ENCODE data around the gene AGPAT2. TPM values are rescaled to one million over a fixed set of nuclear protein-coding genes. Genes with fewer than 3 reads are reported as not detected.

AGPAT2 gene
- total and polyA plus RNA-seq, 2 of the 4 experiments (the other 2 are of a cell fraction) = 16.1 to 39.5 TPM

DNA sequence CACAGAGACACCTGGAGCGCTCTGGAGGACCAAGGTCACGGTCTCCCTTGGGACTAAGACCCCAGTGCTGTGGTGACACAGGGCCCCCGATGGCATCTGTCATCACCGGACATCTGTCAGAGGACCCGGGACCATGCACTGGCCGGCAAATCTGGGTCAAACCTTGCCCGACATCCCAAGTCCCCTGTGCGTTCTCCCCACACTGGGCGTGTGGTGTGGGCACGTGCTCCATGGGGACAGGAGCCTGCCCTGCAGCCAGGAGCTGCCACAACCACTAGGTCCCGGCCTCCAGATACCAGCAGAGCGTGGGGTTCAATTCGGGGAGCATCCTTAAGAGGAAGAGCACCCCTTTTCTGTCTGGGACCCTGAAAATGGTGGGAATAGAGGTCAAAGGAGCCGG is 3.5 kb downstream of the AGPAT2 start:
- in situ Hi-C loops (cut with MboI; ENCODE audit: low sequenced_read_pairs) = no loop called here
- no TSS peak for BruUV-seq (replicated peaks)
- dilution Hi-C loops (cut with HindIII; ENCODE audit: low sequenced_read_pairs, unreplicated experiment) = no loop called here
- H3K79me1 ChIP-seq (ENCODE audit: low read depth in 1 of 2, low read length in 2 of 2) = peaks cover 18 to 47% of the 10 kb centered on the region in 2 experiments
- H2AK9ac ChIP-seq (replicated peaks; ENCODE audit: low read depth, low read length, poor library complexity) = no peak overlapping the region
- no peak overlapping the region for H3K27ac ChIP-seq (ENCODE audit: insufficient read depth, low read length)
- H3K23ac ChIP-seq (ENCODE audit: low read depth, low read length) = no peak overlapping the region
- no peaks in the 10 kb centered on the region for H3K9me3 ChIP-seq (ENCODE audit: control insufficient read depth, insufficient read depth, low read length)
- H3K14ac ChIP-seq (replicated peaks; ENCODE audit: low read depth, low read length) = no peak overlapping the region
- ChIA-PET CTCF (no interaction called here), POLR2A (ENCODE audit: unreplicated experiment) (no interaction called here)
- ATAC-seq (ENCODE audit: low read depth) (no peak), DNase-seq (no peak)
- intact Hi-C loops (cut with micrococcal nuclease) = no loop called here
- no peak overlapping the region for H4K91ac ChIP-seq (ENCODE audit: insufficient read depth, low read depth, low read length)
- H3K9ac ChIP-seq (ENCODE audit: low read depth, low read length) = no peak overlapping the region
- H4K5ac ChIP-seq (ENCODE audit: low read depth, low read length) = no peak overlapping the region
- 89% methylated on average over 11 of the region's 14 CpGs; no CpG with 5 or more reads in 1 of the 2 experiments for WGBS, 2 experiments (ENCODE audit: extremely low coverage in 2 of 2, insufficient read length in 1 of 2)
- H2BK15ac ChIP-seq (ENCODE audit: low read depth, low read length) = no peak overlapping the region
- H3K4ac ChIP-seq (ENCODE audit: low read depth, low read length) = no peak overlapping the region
- H3K9me1 ChIP-seq (ENCODE audit: insufficient read depth, low read length) = no peaks in the 10 kb centered on the region
- no peak overlapping the region for H2AFZ ChIP-seq (replicated peaks; ENCODE audit: low read length, poor library complexity)
- H2AK5ac ChIP-seq (ENCODE audit: low read depth, low read length) = no peak overlapping the region
- no peak overlapping the region for H3K56ac ChIP-seq (ENCODE audit: extremely low read depth, insufficient read depth, low read length)
- H2BK5ac ChIP-seq (ENCODE audit: low read depth, low read length, poor library complexity, severe bottlenecking) = no peak overlapping the region
- H3K4me1 ChIP-seq (ENCODE audit: control insufficient read depth, insufficient read depth, low read length) = peaks cover 4% of the 10 kb centered on the region
- TF ChIP-seq NFE2L2 (IDR thresholded peaks at IDR 0.05; ENCODE audit: low read depth, low read length) (no peak), MXI1 (IDR thresholded peaks at IDR 0.05; ENCODE audit: borderline replicate concordance, low read depth, low read length) (no peak), CEBPB (IDR thresholded peaks at IDR 0.05; ENCODE audit: low read depth, low read length) (no peak), RAD21 (IDR thresholded peaks at IDR 0.05; ENCODE audit: low read length) (no peak), MAFK (IDR thresholded peaks at IDR 0.05; ENCODE audit: low read depth, low read length) (no peak), MAZ (IDR thresholded peaks at IDR 0.05; ENCODE audit: borderline replicate concordance, low read depth, low read length) (no peak), FOS (IDR thresholded peaks at IDR 0.05; ENCODE audit: low read depth, low read length) (no peak), CTCF (conservative IDR thresholded peaks at IDR 0.05; ENCODE audit: low read depth, low read length) (no peak), SMC3 (IDR thresholded peaks at IDR 0.05; ENCODE audit: low read depth, low read length) (no peak), USF2 (IDR thresholded peaks at IDR 0.05; ENCODE audit: low read depth, low read length) (no peak), CHD1 (IDR thresholded peaks at IDR 0.05; ENCODE audit: low read depth, low read length) (no peak)
- no peak overlapping the region for H3K4me3 ChIP-seq (ENCODE audit: insufficient read depth, low read depth, low read length)
- no peak overlapping the region for H4K8ac ChIP-seq (ENCODE audit: low read depth in 2 of 2, low read length in 2 of 2)
- H3K27me3 ChIP-seq (ENCODE audit: control insufficient read depth, insufficient read depth, low read length) = no peaks in the 10 kb centered on the region; the same call in 1 of the 2 replicates
- H2BK20ac ChIP-seq (ENCODE audit: low read depth, low read length) = no peak overlapping the region
- no peak overlapping the region for H3K4me2 ChIP-seq (ENCODE audit: low read depth, low read length)
- H3K18ac ChIP-seq (ENCODE audit: low read depth, low read length) = no peak overlapping the region
- peaks cover 16% of the 10 kb centered on the region; the same call in 1 of the 2 replicates for H4K20me1 ChIP-seq (ENCODE audit: insufficient read depth, low read length)
- H3K36me3 ChIP-seq (ENCODE audit: control insufficient read depth, insufficient read depth, low read length) = no peaks in the 10 kb centered on the region
- no peak overlapping the region for H2BK120ac ChIP-seq (ENCODE audit: low read depth, low read length)

Data from IMR-90 (cell line).